Measurements from ENCODE around the gene BACH2.

DNA sequence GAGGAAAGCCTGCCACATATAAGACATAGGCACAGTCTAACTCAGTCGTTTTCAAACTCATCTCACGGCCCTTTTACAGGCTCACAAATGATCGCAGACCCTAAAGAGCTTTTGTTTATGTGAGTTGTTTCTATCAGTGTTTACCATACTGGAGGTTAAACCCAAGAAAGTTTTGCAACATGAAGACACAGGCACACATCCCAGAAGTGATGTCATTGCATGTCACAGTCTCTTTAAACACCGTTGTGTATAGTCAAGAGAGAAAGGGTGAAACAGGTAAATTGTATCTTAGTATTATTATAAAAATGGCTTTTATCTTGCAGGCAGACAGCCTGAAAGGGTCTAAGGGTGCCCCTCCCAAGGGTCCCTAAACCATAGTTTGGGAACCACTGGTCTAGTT lies 96.7 kb downstream of the BACH2 start:
- TF ChIP-seq, protein P1, sequence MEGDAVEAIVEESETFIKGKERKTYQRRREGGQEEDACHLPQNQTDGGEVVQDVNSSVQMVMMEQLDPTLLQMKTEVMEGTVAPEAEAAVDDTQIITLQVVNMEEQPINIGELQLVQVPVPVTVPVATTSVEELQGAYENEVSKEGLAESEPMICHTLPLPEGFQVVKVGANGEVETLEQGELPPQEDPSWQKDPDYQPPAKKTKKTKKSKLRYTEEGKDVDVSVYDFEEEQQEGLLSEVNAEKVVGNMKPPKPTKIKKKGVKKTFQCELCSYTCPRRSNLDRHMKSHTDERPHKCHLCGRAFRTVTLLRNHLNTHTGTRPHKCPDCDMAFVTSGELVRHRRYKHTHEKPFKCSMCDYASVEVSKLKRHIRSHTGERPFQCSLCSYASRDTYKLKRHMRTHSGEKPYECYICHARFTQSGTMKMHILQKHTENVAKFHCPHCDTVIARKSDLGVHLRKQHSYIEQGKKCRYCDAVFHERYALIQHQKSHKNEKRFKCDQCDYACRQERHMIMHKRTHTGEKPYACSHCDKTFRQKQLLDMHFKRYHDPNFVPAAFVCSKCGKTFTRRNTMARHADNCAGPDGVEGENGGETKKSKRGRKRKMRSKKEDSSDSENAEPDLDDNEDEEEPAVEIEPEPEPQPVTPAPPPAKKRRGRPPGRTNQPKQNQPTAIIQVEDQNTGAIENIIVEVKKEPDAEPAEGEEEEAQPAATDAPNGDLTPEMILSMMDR (IDR thresholded peaks at IDR 0.05 in 2 of 3, conservative IDR thresholded peaks at IDR 0.05 in 1 of 3; ENCODE audit: insufficient read depth in 2 of 3, low read depth in 1 of 3, low read length in 3 of 3) = no peak
- TF ChIP-seq FOS (IDR thresholded peaks at IDR 0.05; ENCODE audit: extremely low read depth, insufficient read length) (no peak), ZZZ3 (IDR thresholded peaks at IDR 0.05) (no peak), ZNF830 (CRISPR knock-in tag; IDR thresholded peaks at IDR 0.05) (no peak)

Measured in K562 (cell line).